Loucy (cell line): Measurements from ENCODE around the gene PTPRT.

Source experiments
- H2AFZ ChIP-seq: fragments of 200-600 bp; sonication (generic); 2 replicates; pipeline ENCODE4 v1.6.0; 2016; ENCODE audit warnings: antibody characterized with exemption, mild to moderate bottlenecking, low read length, moderate library complexity
- H3F3A ChIP-seq: fragments of 200-600 bp; 2 replicates; pipeline ENCODE4 v1.6.0; 2016; ENCODE audit warnings: antibody characterized with exemption, low read depth, mild to moderate bottlenecking
- H3K27me3 ChIP-seq: fragments of 200-600 bp; sonication (generic); 2 replicates; pipeline ENCODE4 v1.6.1; 2014; ENCODE audit warnings: low read length, mild to moderate bottlenecking; ENCODE audit not compliant: insufficient read depth, poor library complexity, severe bottlenecking
- H3K36me3 ChIP-seq: fragments of 200-600 bp; sonication (generic); 2 replicates; pipeline ENCODE4 v1.6.1; 2016; ENCODE audit warnings: low read length; ENCODE audit not compliant: insufficient read depth
- H3K4me1 ChIP-seq: fragments of 200-600 bp; sonication (generic); 2 replicates; pipeline ENCODE4 v1.5.1; 2014; ENCODE audit warnings: low read length, mild to moderate bottlenecking; ENCODE audit not compliant: insufficient read depth, poor library complexity, severe bottlenecking
- H3K4me2 ChIP-seq: fragments of 200-600 bp; sonication (generic); 2 replicates; pipeline ENCODE4 v1.6.0; 2014; ENCODE audit warnings: antibody characterized with exemption, low read length, low read depth, mild to moderate bottlenecking; ENCODE audit not compliant: poor library complexity, severe bottlenecking
- H3K4me3 ChIP-seq: fragments of 200-600 bp; sonication (generic); 2 replicates; pipeline ENCODE4 v1.5.1; 2014; ENCODE audit warnings: low read length, mild to moderate bottlenecking, mixed read lengths; ENCODE audit not compliant: poor library complexity, severe bottlenecking
- H3K79me2 ChIP-seq: fragments of 200-600 bp; sonication (generic); 2 replicates; pipeline ENCODE4 v1.6.1; 2014; ENCODE audit warnings: low read length; ENCODE audit not compliant: insufficient read depth
- H3K9ac ChIP-seq: fragments of 200-600 bp; sonication (generic); 2 replicates; pipeline ENCODE4 v1.6.0; 2014; ENCODE audit warnings: mild to moderate bottlenecking, low read depth, low read length, moderate library complexity; ENCODE audit not compliant: poor library complexity, severe bottlenecking
- H3K9me2 ChIP-seq: fragments of 200-600 bp; sonication (generic); replicated peaks from 2 replicates; pipeline ENCODE4 v1.6.1; 2016; ENCODE audit warnings: low read depth, low read length, mixed read lengths
- H3K9me3 ChIP-seq: fragments of 200-600 bp; sonication (generic); 2 replicates; pipeline ENCODE4 v1.6.1; 2014; ENCODE audit warnings: mild to moderate bottlenecking, antibody characterized with exemption, low read length, low read depth; ENCODE audit not compliant: insufficient read depth
- H4K20me1 ChIP-seq: fragments of 200-600 bp; sonication (generic); 2 replicates; pipeline ENCODE4 v1.6.0; 2014; ENCODE audit warnings: antibody characterized with exemption, low read length, mild to moderate bottlenecking; ENCODE audit not compliant: insufficient read depth, poor library complexity, severe bottlenecking
- CTCF ChIP-seq: fragments of 200-600 bp; sonication (generic); conservative IDR thresholded peaks from 2 replicates; pipeline ENCODE4 v1.5.1; 2014; ENCODE audit warnings: mild to moderate bottlenecking, antibody characterized with exemption, low read length
- EZH2phosphoT487 ChIP-seq: fragments of 200-600 bp; IDR thresholded peaks from 2 replicates; pipeline ENCODE4 v1.6.1; 2018; ENCODE audit warnings: antibody characterized with exemption, mild to moderate bottlenecking, moderate library complexity, borderline replicate concordance

PTPRT gene

GRCh38 chr20:43007525-43007924 is 182.2 kb downstream of the PTPRT start:
- H3K4me2 ChIP-seq = no peak overlapping the region
- no peaks in the 10 kb centered on the region for H3K9me2 ChIP-seq
- no peaks in the 10 kb centered on the region for H3K36me3 ChIP-seq
- H3F3A ChIP-seq = no peaks in the 10 kb centered on the region
- H3K9ac ChIP-seq = no peak overlapping the region
- H3K79me2 ChIP-seq = no peaks in the 10 kb centered on the region
- H3K9me3 ChIP-seq = no peaks in the 10 kb centered on the region; the same call in 1 of the 2 replicates
- no peaks in the 10 kb centered on the region for H4K20me1 ChIP-seq
- H3K27me3 ChIP-seq = no peaks in the 10 kb centered on the region
- no peaks in the 10 kb centered on the region for H3K4me1 ChIP-seq
- H3K4me3 ChIP-seq = no peak overlapping the region
- TF ChIP-seq EZH2phosphoT487 = no peak
- no peak for TF ChIP-seq CTCF
- no peak overlapping the region for H2AFZ ChIP-seq

GRCh38 chr20:43006651-43007375 is 182.9 kb downstream of the PTPRT start:
- Histone ChIP-seq H4K20me1 (no peaks in the 10 kb centered on the region), H3K79me2 (no peaks in the 10 kb centered on the region), H3K4me1 (no peaks in the 10 kb centered on the region), H3K9ac (no peak overlapping the region), H2AFZ (no peak overlapping the region), H3K27me3 (no peaks in the 10 kb centered on the region), H3K4me2 (no peak overlapping the region), H3F3A (no peaks in the 10 kb centered on the region), H3K9me2 (no peaks in the 10 kb centered on the region), H3K36me3 (no peaks in the 10 kb centered on the region), H3K9me3 (no peaks in the 10 kb centered on the region; the same call in 1 of the 2 replicates), H3K4me3 (no peak overlapping the region)
- TF ChIP-seq EZH2phosphoT487 (no peak), CTCF (no peak)

GRCh38 chr20:43003318-43003944 is 186.3 kb downstream of the PTPRT start:
- H3K36me3 ChIP-seq = no peaks in the 10 kb centered on the region
- H3K79me2 ChIP-seq = no peaks in the 10 kb centered on the region
- H2AFZ ChIP-seq = no peak overlapping the region
- no peak overlapping the region for H3K4me2 ChIP-seq
- H3F3A ChIP-seq = no peaks in the 10 kb centered on the region
- no peaks in the 10 kb centered on the region for H3K27me3 ChIP-seq
- no peaks in the 10 kb centered on the region for H3K9me2 ChIP-seq
- no peaks in the 10 kb centered on the region for H3K9me3 ChIP-seq
- no peaks in the 10 kb centered on the region for H4K20me1 ChIP-seq
- no peaks in the 10 kb centered on the region for H3K4me1 ChIP-seq
- TF ChIP-seq CTCF = no peak
- no peak for TF ChIP-seq EZH2phosphoT487
- H3K9ac ChIP-seq = no peak overlapping the region
- H3K4me3 ChIP-seq = no peak overlapping the region
